GM20000 (cell line): Measurements from ENCODE around the gene ZNF20.

Source experiments
- DNase-seq: peaks from one replicate; pipeline ENCODE4 v3.0.0; 2012; ENCODE audit warnings: low spot score
- TF ChIP-seq, protein P1 (sequence below): IDR thresholded peaks from 2 replicates; pipeline ENCODE4 v1.5.1; 2012; ENCODE audit warnings: mild to moderate bottlenecking, control low read depth; ENCODE audit errors: extremely low read depth, missing control alignments

The ZNF20 gene

GRCh38 chr19:12137221-12137940, 2.8 kb downstream of the ZNF20 start:
- TF ChIP-seq, protein P1, sequence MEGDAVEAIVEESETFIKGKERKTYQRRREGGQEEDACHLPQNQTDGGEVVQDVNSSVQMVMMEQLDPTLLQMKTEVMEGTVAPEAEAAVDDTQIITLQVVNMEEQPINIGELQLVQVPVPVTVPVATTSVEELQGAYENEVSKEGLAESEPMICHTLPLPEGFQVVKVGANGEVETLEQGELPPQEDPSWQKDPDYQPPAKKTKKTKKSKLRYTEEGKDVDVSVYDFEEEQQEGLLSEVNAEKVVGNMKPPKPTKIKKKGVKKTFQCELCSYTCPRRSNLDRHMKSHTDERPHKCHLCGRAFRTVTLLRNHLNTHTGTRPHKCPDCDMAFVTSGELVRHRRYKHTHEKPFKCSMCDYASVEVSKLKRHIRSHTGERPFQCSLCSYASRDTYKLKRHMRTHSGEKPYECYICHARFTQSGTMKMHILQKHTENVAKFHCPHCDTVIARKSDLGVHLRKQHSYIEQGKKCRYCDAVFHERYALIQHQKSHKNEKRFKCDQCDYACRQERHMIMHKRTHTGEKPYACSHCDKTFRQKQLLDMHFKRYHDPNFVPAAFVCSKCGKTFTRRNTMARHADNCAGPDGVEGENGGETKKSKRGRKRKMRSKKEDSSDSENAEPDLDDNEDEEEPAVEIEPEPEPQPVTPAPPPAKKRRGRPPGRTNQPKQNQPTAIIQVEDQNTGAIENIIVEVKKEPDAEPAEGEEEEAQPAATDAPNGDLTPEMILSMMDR = no peak
- DNase-seq = no peak

DNA sequence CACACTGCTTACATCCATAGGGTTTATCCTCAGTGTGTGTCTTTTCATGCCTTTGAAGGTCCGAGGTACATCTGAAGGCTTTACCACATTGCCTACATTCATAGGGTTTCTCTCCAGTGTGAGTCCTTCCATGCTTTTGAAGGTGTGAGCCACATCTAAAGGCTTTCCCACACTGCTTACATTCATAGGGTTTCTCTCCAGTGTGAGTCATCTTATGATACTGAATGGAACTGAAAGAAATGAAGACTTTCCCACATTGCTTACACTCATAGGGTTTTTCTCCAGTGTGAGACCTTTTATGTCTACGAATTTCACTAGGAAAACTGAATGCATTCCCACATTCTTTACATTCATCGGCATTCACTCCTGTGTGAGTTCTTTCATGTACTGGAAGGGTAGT, 7.1 kb downstream of the ZNF20 start:
- no peak for DNase-seq
- TF ChIP-seq, protein P1 = no peak

GRCh38 chr19:12126707-12127106, 13.4 kb downstream of the ZNF20 start:
- TF ChIP-seq, protein P1 = no peak
- no peak for DNase-seq

DNA sequence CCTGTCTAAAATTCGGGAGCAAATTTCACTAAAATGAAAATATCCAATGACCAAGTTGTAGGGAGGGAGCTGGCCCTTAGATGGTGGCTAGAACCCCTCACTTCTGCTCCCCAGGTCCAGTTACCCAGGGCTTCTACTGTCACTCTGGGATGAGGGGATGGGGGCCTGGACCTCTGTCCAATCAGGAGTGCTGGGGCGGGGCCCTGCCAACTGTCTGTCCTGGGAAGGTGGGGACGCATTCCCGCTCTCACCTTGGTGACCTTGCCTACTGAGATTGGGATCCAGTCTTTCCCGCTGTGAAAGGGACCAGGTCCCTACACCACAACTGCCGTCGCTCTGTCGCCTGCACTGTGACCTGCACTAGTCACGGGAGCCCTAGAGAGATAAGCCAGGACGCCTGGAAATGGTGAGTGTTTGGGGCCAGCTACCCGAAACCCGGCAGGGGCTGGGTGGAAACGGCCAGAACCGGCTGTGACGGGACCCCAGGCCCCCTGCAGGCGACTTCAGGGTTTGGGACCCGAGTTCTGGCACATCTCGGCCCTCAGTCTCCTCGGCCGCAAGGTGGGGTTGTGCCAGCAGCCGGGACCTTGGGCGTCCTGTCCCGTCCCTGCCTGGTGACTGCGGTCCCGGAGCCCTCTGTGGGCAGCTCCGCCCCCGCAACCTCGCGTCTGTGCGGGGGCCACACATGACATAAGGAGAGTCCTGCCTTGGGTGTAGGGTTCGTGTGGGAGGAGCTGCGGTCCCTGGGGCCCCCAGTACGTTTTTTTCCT, 22.8 kb downstream of the ZNF20 start:
- TF ChIP-seq, protein P1 = no peak
- no peak for DNase-seq

DNA sequence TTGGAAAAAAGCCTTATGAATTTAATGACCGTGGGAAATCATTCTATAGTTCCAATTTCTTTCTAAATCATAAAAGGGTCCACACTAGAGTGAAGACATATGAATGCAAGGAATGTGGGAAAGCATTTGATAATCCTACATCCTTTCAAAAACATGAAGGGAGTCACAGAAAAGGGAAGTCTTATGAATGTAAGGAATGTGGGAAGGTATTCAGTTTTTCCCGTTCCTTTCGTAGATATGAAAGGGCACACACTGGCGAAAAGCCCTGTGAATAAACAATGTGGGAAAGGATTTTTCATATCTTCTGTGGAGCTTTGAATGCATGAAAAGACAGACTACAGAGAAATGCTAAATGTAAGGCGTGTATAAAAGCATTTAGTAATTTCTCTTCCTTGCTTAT, 27.0 kb downstream of the ZNF20 start:
- DNase-seq = no peak
- TF ChIP-seq, protein P1 = no peak

GRCh38 chr19:12112701-12113100, 27.4 kb downstream of the ZNF20 start:
- DNase-seq = no peak
- TF ChIP-seq, protein P1 = no peak

- TF ChIP-seq, protein P1 = no peak
- no peak for DNase-seq
Observed at GRCh38 chr19:12111943-12112637, 28.1 kb downstream of the ZNF20 start.
